CD4-positive, alpha-beta T cell treated with Interleukin-21 for 1 hour (primary cell): ENCODE results near the gene PCDHGC5.

Source experiments
- DNase-seq: peaks from one replicate; pipeline ENCODE4 v3.0.0-alpha.2; 2020

The PCDHGC5 gene

GRCh38 chr5:141534492-141535213 is 45.8 kb downstream of the PCDHGC5 start:
- no peak for DNase-seq
